ENCODE results near the gene ZNF580. TPM values are rescaled to one million over a fixed set of nuclear protein-coding genes. Genes with fewer than 3 reads are reported as not detected.

Gene ZNF580
- total and polyA plus RNA-seq, 3 experiments from 2014 or later = 15.2 to 41.3 (median 39.6) TPM

GRCh38 chr19:55615543-55616394 is 25.0 kb upstream of the ZNF580 start:
- POLR2A ChIA-PET = no interaction called here
- no peaks in the 10 kb centered on the region for H3K9me3 Mint-ChIP-seq

DNA sequence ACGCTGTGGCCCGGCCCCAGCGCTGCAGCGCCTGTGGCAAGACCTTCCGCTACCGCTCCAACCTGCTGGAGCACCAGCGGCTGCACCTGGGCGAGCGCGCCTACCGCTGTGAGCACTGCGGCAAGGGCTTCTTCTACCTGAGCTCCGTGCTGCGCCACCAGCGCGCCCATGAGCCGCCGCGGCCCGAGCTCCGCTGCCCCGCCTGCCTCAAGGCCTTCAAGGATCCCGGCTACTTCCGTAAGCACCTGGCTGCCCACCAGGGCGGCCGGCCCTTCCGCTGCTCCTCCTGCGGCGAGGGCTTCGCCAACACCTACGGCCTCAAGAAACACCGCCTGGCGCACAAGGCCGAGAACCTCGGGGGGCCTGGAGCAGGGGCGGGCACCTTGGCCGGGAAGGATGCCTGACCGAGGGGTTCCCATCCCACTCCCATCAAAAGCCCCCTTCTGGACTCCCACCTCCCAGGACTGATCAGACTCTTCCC is 24.4 kb upstream of the ZNF580 start:
- Mint-ChIP-seq H3K27me3 (no peaks in the 10 kb centered on the region), H3K9me3 (no peaks in the 10 kb centered on the region), H3K36me3 (peaks cover 0 to 36% (median 7%) of the 10 kb centered on the region in 3 donors), H3K4me3 (no peak overlapping the region), H3K27ac (no peak overlapping the region), H3K4me1 (peaks cover 22 to 38% (median 31%) of the 10 kb centered on the region in 3 donors)
- Histone ChIP-seq H3K27ac (ENCODE audit: low read depth, low read length) (no peak overlapping the region), H3K36me3 (ENCODE audit: insufficient read depth, low read length) (no peaks in the 10 kb centered on the region), H3K9me3 (ENCODE audit: low read length) (no peaks in the 10 kb centered on the region), H3K27me3 (ENCODE audit: insufficient read depth, low read length, poor library complexity, severe bottlenecking) (no peaks in the 10 kb centered on the region), H3K4me3 (ENCODE audit: low read length) (no peak overlapping the region), H3K4me1 (ENCODE audit: insufficient read depth, low read length) (peaks cover 11% of the 10 kb centered on the region)
- POLR2A ChIA-PET = no interaction called here
- CTCF ChIA-PET = interaction anchor here (2.7 kb wide), 1 partner anchor 10 kb away, joined by 10 read pairs; the partner anchor contains the start of gene ZNF865
- no peak for DNase-seq

More at GRCh38 chr19:55615543-55616394, 25.0 kb upstream of the ZNF580 start:
- CTCF ChIA-PET = interaction anchor here (0.7 kb wide), 1 partner anchor 16 kb away, joined by 3 read pairs; no protein-coding TSS in a partner anchor
- H3K27ac ChIP-seq (ENCODE audit: low read depth, low read length) = no peak overlapping the region
- no peaks in the 10 kb centered on the region for H3K27me3 ChIP-seq (ENCODE audit: insufficient read depth, low read length, poor library complexity, severe bottlenecking)
- peaks cover 0 to 43% (median 7%) of the 10 kb centered on the region in 3 donors for H3K36me3 Mint-ChIP-seq
- H3K27ac Mint-ChIP-seq = no peak overlapping the region
- no peak overlapping the region for H3K4me3 ChIP-seq (ENCODE audit: low read length)
- no peaks in the 10 kb centered on the region for H3K27me3 Mint-ChIP-seq
- H3K4me1 Mint-ChIP-seq = peaks cover 23 to 38% (median 34%) of the 10 kb centered on the region in 3 donors
- H3K9me3 ChIP-seq (ENCODE audit: low read length) = no peaks in the 10 kb centered on the region
- H3K4me3 Mint-ChIP-seq = no peak overlapping the region
- no peak for DNase-seq
- no peaks in the 10 kb centered on the region for H3K36me3 ChIP-seq (ENCODE audit: insufficient read depth, low read length)
- H3K4me1 ChIP-seq (ENCODE audit: insufficient read depth, low read length) = peaks cover 7% of the 10 kb centered on the region

DNA sequence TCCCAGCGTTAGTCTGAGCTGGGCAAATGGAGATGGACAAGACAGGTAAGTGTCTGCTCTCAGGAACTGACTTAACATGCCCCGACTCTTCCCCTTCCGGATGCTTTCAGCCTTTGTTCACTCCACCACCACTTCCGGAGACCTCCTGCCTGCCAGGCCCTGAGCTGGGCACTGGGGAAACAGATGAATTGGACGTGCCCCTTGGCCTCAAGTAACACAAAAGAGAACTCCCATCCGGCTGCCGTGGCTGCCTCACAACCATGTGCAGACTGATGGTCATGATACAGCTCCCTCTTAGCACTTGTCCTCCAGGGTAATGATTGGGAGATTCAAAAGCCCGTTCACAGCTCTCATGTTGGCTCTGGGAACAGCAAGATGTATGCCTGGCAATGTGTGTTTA is 23.4 kb upstream of the ZNF580 start:
- H3K27ac Mint-ChIP-seq = peak overlapping the region in 2 of 8 donors; percentile 26 to 80
- CTCF ChIA-PET = interaction anchor here (0.7 to 2.7 kb wide), 2 partner anchors 11 to 15 kb away, joined by 3 to 10 read pairs; partner anchors contain the start of gene ZNF865
- POLR2A ChIA-PET = no interaction called here
- Histone ChIP-seq H3K9me3 (ENCODE audit: low read length) (no peaks in the 10 kb centered on the region), H3K36me3 (ENCODE audit: insufficient read depth, low read length) (no peaks in the 10 kb centered on the region), H3K27me3 (ENCODE audit: insufficient read depth, low read length, poor library complexity, severe bottlenecking) (no peaks in the 10 kb centered on the region), H3K27ac (ENCODE audit: low read depth, low read length) (no peak overlapping the region), H3K4me1 (ENCODE audit: insufficient read depth, low read length) (peaks cover 11% of the 10 kb centered on the region), H3K4me3 (ENCODE audit: low read length) (no peak overlapping the region)
- H3K9me3 Mint-ChIP-seq = no peaks in the 10 kb centered on the region
- H3K4me3 Mint-ChIP-seq = no peak overlapping the region
- H3K4me1 Mint-ChIP-seq = peaks cover 18 to 30% (median 23%) of the 10 kb centered on the region in 3 donors
- no peak for DNase-seq
- peaks cover 0 to 31% (median 7%) of the 10 kb centered on the region in 3 donors for H3K36me3 Mint-ChIP-seq
- H3K27me3 Mint-ChIP-seq = no peaks in the 10 kb centered on the region

DNA sequence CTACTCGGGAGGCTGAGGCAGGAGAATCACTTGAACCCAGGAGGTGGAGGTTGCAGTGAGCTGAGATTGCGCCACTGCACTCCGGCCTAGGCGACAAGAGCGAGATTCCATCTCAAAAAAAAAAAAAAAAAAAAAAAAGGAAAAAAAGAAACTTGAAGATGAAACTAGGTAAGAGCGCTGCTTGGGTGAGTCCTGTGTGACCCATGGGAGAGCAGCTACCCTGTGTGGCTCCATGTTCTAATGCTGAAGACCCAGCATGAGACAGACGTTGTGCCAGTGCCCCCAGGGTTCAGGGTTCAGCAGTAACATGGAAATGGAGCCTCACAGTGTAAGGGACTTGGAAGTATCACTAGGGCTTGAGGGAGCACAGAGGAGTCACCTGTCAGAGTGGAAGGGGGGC is 22.4 kb upstream of the ZNF580 start:
- Histone ChIP-seq H3K27me3 (ENCODE audit: insufficient read depth, low read length, poor library complexity, severe bottlenecking) (no peaks in the 10 kb centered on the region), H3K9me3 (ENCODE audit: low read length) (no peaks in the 10 kb centered on the region), H3K4me1 (ENCODE audit: insufficient read depth, low read length) (peaks cover 12% of the 10 kb centered on the region), H3K4me3 (ENCODE audit: low read length) (no peak overlapping the region), H3K36me3 (ENCODE audit: insufficient read depth, low read length) (no peaks in the 10 kb centered on the region), H3K27ac (ENCODE audit: low read depth, low read length) (no peak overlapping the region)
- Mint-ChIP-seq H3K27me3 (no peaks in the 10 kb centered on the region), H3K4me1 (peaks cover 20 to 28% (median 21%) of the 10 kb centered on the region in 3 donors), H3K9me3 (no peaks in the 10 kb centered on the region), H3K4me3 (no peak overlapping the region), H3K27ac (peak overlapping the region in 2 of 8 donors; percentile 74 to 75), H3K36me3 (peaks cover 0 to 22% (median 7%) of the 10 kb centered on the region in 3 donors)
- POLR2A ChIA-PET = interaction anchor here (0.6 to 0.7 kb wide), 2 partner anchors 34 to 46 kb away, joined by 4 to 10 read pairs; no protein-coding TSS in a partner anchor
- CTCF ChIA-PET = interaction anchor here (0.6 to 3.5 kb wide), 4 partner anchors 12 to 151 kb away, joined by 3 to 22 read pairs (median 6); partner anchors contain the start of gene ZNF865
- no peak for DNase-seq

- H3K36me3 ChIP-seq (ENCODE audit: insufficient read depth, low read length) = no peaks in the 10 kb centered on the region
- peaks cover 26 to 37% (median 29%) of the 10 kb centered on the region in 3 donors for H3K4me1 Mint-ChIP-seq
- H3K27me3 ChIP-seq (ENCODE audit: insufficient read depth, low read length, poor library complexity, severe bottlenecking) = no peaks in the 10 kb centered on the region
- H3K4me3 Mint-ChIP-seq = no peak overlapping the region
- no peak overlapping the region for H3K27ac ChIP-seq (ENCODE audit: low read depth, low read length)
- peaks cover 0 to 21% (median 9%) of the 10 kb centered on the region in 3 donors for H3K36me3 Mint-ChIP-seq
- no peaks in the 10 kb centered on the region for H3K9me3 Mint-ChIP-seq
- ChIA-PET CTCF (interaction anchor here (1.1 to 3.5 kb wide), 2 partner anchors 13 to 152 kb away, joined by 3 to 22 read pairs; no protein-coding TSS in a partner anchor), POLR2A (no interaction called here)
- peaks cover 18% of the 10 kb centered on the region for H3K4me1 ChIP-seq (ENCODE audit: insufficient read depth, low read length)
- H3K4me3 ChIP-seq (ENCODE audit: low read length) = no peak overlapping the region
- no peaks in the 10 kb centered on the region for H3K9me3 ChIP-seq (ENCODE audit: low read length)
- H3K27ac Mint-ChIP-seq = no peak overlapping the region
- no peak for DNase-seq
- H3K27me3 Mint-ChIP-seq = no peaks in the 10 kb centered on the region
Observed at GRCh38 chr19:55619286-55619685, 21.5 kb upstream of the ZNF580 start.

DNA sequence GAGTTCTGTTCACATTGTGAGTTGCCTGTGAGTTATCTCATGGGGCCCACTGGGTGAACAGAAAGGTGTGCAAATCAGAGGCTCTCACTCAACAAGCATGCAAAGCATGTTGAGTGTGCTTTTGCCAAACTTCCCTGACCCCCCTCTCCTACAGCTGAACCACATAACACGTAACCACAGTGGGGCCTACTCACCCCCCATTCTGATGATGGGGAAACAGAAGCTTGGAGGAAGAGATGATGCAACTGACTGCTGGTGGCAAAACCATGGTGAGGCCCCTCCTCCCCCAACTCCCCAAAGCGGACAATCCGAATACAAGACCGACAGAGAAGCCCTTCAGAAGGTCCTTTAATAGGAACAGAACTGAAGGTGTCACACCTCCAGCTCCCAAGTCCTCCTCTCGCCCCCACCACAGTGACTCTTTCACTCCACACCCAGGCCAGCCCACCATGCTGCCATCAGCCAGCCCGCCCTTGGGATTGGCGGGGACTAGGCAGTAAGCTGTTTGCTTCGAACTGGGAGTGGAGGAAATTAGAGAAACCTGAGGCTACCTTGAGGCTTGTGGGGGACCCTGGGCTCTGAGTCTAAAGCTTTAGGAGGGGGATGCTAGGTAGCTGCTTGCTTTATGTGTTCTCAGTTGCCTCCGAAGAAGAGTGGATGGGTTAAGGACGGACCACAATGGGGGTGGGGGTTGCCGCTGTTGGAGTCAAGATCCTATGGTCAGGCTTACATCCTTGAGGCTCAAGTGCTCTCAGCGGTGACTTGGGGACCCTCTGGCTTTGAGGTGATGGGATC is 20.2 kb upstream of the ZNF580 start:
- ChIA-PET CTCF (interaction anchor here (1.1 to 3.5 kb wide), 4 partner anchors 12 to 116 kb away, joined by 3 to 22 read pairs (median 8); partner anchors contain the start of genes ZNF581 and ZNF865), POLR2A (no interaction called here)
- H3K27ac ChIP-seq (ENCODE audit: low read depth, low read length) = no peak overlapping the region
- Mint-ChIP-seq H3K27ac (peak overlapping the region in 7 of 8 donors; percentile 59 to 84 (median 75)), H3K9me3 (no peaks in the 10 kb centered on the region), H3K4me1 (peaks cover 33 to 48% (median 40%) of the 10 kb centered on the region in 3 donors), H3K4me3 (peak overlapping the region in 2 of 7 donors; percentile 39 to 40), H3K27me3 (no peaks in the 10 kb centered on the region), H3K36me3 (peaks cover 0 to 20% (median 9%) of the 10 kb centered on the region in 3 donors)
- H3K4me3 ChIP-seq (ENCODE audit: low read length) = no peak overlapping the region
- no peaks in the 10 kb centered on the region for H3K27me3 ChIP-seq (ENCODE audit: insufficient read depth, low read length, poor library complexity, severe bottlenecking)
- DNase-seq = peak in 1 of 5 donors; percentile 66
- H3K4me1 ChIP-seq (ENCODE audit: insufficient read depth, low read length) = peaks cover 29% of the 10 kb centered on the region
- no peaks in the 10 kb centered on the region for H3K36me3 ChIP-seq (ENCODE audit: insufficient read depth, low read length)
- H3K9me3 ChIP-seq (ENCODE audit: low read length) = no peaks in the 10 kb centered on the region

DNA sequence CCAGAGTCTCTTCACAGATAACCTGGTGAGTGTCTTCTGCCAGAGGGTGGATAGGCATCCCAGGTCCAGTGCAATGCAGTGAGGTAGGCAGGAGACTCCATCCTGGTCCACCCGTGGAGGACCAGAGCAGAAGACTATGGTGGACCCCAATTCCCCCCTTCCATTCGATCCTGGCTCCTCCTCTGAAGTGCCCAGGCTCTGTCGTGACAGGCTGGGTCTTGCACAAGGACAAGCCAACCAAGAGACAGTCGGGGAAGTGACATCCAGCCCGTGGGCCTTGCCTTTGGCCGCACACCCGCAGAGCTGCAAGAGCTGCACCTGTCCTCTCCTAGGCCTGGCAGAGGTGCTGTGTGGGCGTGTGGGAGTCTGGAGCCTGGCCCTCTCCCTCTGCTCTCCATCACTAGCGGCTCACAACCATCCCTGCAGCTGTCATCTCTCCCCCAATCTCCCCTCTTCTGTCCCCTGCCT is 19.6 kb upstream of the ZNF580 start:
- peaks cover 37 to 53% (median 46%) of the 10 kb centered on the region in 3 donors for H3K4me1 Mint-ChIP-seq
- no peak overlapping the region for H3K27ac Mint-ChIP-seq
- peaks cover 0 to 18% (median 9%) of the 10 kb centered on the region in 3 donors for H3K36me3 Mint-ChIP-seq
- H3K4me1 ChIP-seq (ENCODE audit: insufficient read depth, low read length) = peaks cover 35% of the 10 kb centered on the region
- no peaks in the 10 kb centered on the region for H3K27me3 ChIP-seq (ENCODE audit: insufficient read depth, low read length, poor library complexity, severe bottlenecking)
- no peak for DNase-seq
- no peaks in the 10 kb centered on the region for H3K36me3 ChIP-seq (ENCODE audit: insufficient read depth, low read length)
- H3K4me3 ChIP-seq (ENCODE audit: low read length) = no peak overlapping the region
- no peaks in the 10 kb centered on the region for H3K9me3 ChIP-seq (ENCODE audit: low read length)
- H3K27me3 Mint-ChIP-seq = no peaks in the 10 kb centered on the region
- CTCF ChIA-PET = interaction anchor here (1.1 to 6.5 kb wide), 5 partner anchors 11 to 117 kb away, joined by 3 to 67 read pairs (median 10); partner anchors contain the start of genes ZNF581 and ZNF865
- H3K27ac ChIP-seq (ENCODE audit: low read depth, low read length) = no peak overlapping the region
- POLR2A ChIA-PET = interaction anchor here (0.5 kb wide), 1 partner anchor 556 kb away, joined by 3 read pairs; no protein-coding TSS in a partner anchor
- peak overlapping the region in 1 of 7 donors; percentile 40 for H3K4me3 Mint-ChIP-seq
- H3K9me3 Mint-ChIP-seq = no peaks in the 10 kb centered on the region

Measured in CD8-positive, alpha-beta memory T cell (primary cell).